ENCODE measurements around the gene SIGLEC8.

DNA sequence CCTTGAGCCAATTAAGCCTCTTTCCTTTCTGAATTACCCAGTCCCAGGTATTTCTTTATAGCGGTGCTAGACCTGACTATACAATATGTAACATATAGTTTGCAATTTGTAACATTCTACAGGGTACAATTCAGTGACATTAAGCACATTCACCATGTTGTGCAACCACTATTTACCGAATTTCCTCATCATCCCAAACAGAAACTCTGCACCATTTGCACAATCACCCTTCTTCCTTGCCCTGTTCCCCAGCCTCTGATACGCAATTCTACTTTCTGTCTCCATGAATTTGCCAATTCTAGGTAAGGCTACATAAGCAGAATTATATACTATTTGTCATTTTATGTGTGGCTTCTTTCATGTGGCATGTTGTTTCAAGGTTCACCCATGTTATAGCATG, 27.1 kb downstream of the SIGLEC8 start:
- TF ChIP-seq, protein P1, sequence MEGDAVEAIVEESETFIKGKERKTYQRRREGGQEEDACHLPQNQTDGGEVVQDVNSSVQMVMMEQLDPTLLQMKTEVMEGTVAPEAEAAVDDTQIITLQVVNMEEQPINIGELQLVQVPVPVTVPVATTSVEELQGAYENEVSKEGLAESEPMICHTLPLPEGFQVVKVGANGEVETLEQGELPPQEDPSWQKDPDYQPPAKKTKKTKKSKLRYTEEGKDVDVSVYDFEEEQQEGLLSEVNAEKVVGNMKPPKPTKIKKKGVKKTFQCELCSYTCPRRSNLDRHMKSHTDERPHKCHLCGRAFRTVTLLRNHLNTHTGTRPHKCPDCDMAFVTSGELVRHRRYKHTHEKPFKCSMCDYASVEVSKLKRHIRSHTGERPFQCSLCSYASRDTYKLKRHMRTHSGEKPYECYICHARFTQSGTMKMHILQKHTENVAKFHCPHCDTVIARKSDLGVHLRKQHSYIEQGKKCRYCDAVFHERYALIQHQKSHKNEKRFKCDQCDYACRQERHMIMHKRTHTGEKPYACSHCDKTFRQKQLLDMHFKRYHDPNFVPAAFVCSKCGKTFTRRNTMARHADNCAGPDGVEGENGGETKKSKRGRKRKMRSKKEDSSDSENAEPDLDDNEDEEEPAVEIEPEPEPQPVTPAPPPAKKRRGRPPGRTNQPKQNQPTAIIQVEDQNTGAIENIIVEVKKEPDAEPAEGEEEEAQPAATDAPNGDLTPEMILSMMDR (IDR thresholded peaks at IDR 0.05), result no peak
- TF ChIP-seq EZH2 (IDR thresholded peaks at IDR 0.05), result no peak
